ENCODE measurements around the gene GCLC. TPM values are rescaled to one million over a fixed set of nuclear protein-coding genes. Genes with fewer than 3 reads are reported as not detected.

GCLC gene
- polyA plus RNA-seq, 3 donors: 6.4 to 15.7 (median 10.1) TPM

DNA sequence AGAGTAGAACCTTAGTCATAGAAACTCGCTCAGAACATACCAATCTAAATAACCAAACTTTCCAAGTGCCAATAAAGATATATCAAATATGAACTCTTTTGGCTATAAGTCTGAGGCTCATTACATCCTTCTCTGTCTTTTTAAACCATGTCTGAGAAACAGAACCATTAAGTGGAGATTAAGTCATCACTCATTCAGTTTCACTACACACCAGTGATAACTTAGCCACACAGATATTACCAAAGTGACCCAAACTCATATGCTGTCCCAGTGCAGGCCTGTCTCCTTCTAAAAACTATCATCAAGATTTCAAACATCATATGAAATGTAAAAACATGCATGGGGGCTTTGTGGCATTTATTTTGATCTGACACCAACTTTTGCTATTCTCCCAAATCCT is 12.0 kb downstream of the GCLC start:
- Histone ChIP-seq H3K4me3 (replicated peaks in 1 of 3; ENCODE audit: low read depth in 2 of 3, low read length in 3 of 3) (no peak overlapping the region), H3K27me3 (ENCODE audit: control insufficient read depth in 2 of 2, insufficient read depth in 2 of 2, low read length in 2 of 2) (no peaks in the 10 kb centered on the region), H3K4me1 (ENCODE audit: control insufficient read depth in 1 of 2, insufficient read depth in 2 of 2, low read length in 2 of 2) (peaks cover 17 to 19% of the 10 kb centered on the region in 2 donors), H3K36me3 (replicated peaks in 1 of 2; ENCODE audit: control insufficient read depth in 1 of 2, insufficient read depth in 2 of 2, low read length in 2 of 2) (no peaks in the 10 kb centered on the region), H3K9ac (ENCODE audit: insufficient read depth, low read length, poor library complexity, severe bottlenecking) (no peak overlapping the region), H3K4me2 (replicated peaks; ENCODE audit: extremely low read depth, low read length, poor library complexity, severe bottlenecking) (no peak overlapping the region), H2AFZ (ENCODE audit: insufficient read depth, low read depth, low read length, poor library complexity, severe bottlenecking) (no peak overlapping the region), H3K79me2 (ENCODE audit: insufficient read depth, low read length) (peaks cover 87% of the 10 kb centered on the region), H3K9me3 (replicated peaks in 1 of 2; ENCODE audit: control insufficient read depth in 1 of 2, insufficient read depth in 1 of 2, low read length in 2 of 2) (no peaks in the 10 kb centered on the region), H3K27ac (ENCODE audit: low read depth in 1 of 2, low read length in 2 of 2) (no peak overlapping the region), H4K20me1 (ENCODE audit: insufficient read depth, low read length) (peaks cover 29% of the 10 kb centered on the region)
- intact Hi-C loops (cut with micrococcal nuclease): no loop called here
- WGBS (ENCODE audit: insufficient coverage): 100% methylated on average over 1 of the region's 1 CpG
- no peak for DNase-seq
- Mint-ChIP-seq H3K27ac (peak overlapping the region in 2 of 7 donors; percentile 63 to 82), H3K4me3 (no peak overlapping the region), H3K36me3 (peaks cover 5 to 19% of the 10 kb centered on the region in 2 donors), H3K9me3 (peaks cover 2 to 8% (median 5%) of the 10 kb centered on the region in 7 donors), H3K27me3 (ENCODE audit: low read depth in 3 of 3) (no peaks in the 10 kb centered on the region), H3K4me1 (peaks cover 32% of the 10 kb centered on the region)
- TF ChIP-seq, protein P1, sequence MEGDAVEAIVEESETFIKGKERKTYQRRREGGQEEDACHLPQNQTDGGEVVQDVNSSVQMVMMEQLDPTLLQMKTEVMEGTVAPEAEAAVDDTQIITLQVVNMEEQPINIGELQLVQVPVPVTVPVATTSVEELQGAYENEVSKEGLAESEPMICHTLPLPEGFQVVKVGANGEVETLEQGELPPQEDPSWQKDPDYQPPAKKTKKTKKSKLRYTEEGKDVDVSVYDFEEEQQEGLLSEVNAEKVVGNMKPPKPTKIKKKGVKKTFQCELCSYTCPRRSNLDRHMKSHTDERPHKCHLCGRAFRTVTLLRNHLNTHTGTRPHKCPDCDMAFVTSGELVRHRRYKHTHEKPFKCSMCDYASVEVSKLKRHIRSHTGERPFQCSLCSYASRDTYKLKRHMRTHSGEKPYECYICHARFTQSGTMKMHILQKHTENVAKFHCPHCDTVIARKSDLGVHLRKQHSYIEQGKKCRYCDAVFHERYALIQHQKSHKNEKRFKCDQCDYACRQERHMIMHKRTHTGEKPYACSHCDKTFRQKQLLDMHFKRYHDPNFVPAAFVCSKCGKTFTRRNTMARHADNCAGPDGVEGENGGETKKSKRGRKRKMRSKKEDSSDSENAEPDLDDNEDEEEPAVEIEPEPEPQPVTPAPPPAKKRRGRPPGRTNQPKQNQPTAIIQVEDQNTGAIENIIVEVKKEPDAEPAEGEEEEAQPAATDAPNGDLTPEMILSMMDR (IDR thresholded peaks at IDR 0.05): no peak

DNA sequence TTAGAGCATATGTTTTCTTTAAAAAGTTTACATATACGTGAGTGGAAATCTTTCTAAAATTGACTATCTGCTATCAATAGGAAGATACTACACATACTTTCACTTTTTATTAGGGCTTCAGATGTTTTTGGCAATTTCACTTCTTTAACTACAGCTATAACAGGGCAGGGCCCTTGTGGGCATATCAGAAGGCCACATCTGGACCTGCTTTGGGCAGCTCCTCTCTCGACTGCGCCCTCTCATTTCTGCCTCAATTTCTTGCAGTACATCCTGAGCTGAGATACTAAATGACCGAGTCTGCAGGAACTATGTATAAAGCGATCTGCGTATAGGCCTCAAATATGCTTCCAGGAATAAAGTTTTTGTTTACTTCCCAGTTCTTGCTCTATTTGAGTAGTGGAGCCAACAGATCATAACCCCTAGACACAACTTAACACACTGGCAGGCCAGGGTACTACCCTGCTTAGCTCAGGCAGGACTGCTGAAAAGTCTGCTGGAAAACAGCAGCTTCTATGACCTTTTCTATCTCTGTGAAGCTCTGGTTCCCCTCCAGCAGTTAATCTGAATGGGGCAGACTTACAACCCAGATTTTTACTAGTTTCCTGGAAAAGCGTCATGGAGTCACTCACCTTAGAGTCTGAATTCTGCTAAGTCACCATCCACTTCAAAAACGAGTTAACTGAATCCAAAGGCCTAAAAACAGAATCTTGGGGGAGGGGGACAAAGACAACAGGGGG is 12.7 kb downstream of the GCLC start:
- Histone ChIP-seq H3K9me3 (replicated peaks in 1 of 2; ENCODE audit: control insufficient read depth in 1 of 2, insufficient read depth in 1 of 2, low read length in 2 of 2) (no peaks in the 10 kb centered on the region), H3K79me2 (ENCODE audit: insufficient read depth, low read length) (peaks cover 88% of the 10 kb centered on the region), H3K4me1 (ENCODE audit: control insufficient read depth in 1 of 2, insufficient read depth in 2 of 2, low read length in 2 of 2) (peaks cover 17 to 21% of the 10 kb centered on the region in 2 donors), H3K9ac (ENCODE audit: insufficient read depth, low read length, poor library complexity, severe bottlenecking) (peak overlapping the region; percentile 15), H3K36me3 (replicated peaks in 1 of 2; ENCODE audit: control insufficient read depth in 1 of 2, insufficient read depth in 2 of 2, low read length in 2 of 2) (no peaks in the 10 kb centered on the region), H3K27me3 (ENCODE audit: control insufficient read depth in 2 of 2, insufficient read depth in 2 of 2, low read length in 2 of 2) (no peaks in the 10 kb centered on the region), H3K27ac (ENCODE audit: low read depth in 1 of 2, low read length in 2 of 2) (peak overlapping the region in 1 of 2 donors; percentile 18), H3K4me3 (replicated peaks in 1 of 3; ENCODE audit: low read depth in 2 of 3, low read length in 3 of 3) (no peak overlapping the region), H3K4me2 (replicated peaks; ENCODE audit: extremely low read depth, low read length, poor library complexity, severe bottlenecking) (peak overlapping the region; percentile 26), H2AFZ (ENCODE audit: insufficient read depth, low read depth, low read length, poor library complexity, severe bottlenecking) (no peak overlapping the region), H4K20me1 (ENCODE audit: insufficient read depth, low read length) (peaks cover 32% of the 10 kb centered on the region)
- Mint-ChIP-seq H3K4me1 (peaks cover 37% of the 10 kb centered on the region), H3K27ac (peak overlapping the region in 3 of 7 donors; percentile 43 to 50 (median 48)), H3K27me3 (ENCODE audit: low read depth in 3 of 3) (no peaks in the 10 kb centered on the region), H3K4me3 (peak overlapping the region; percentile 11 to 74), H3K9me3 (peaks cover 2 to 8% (median 5%) of the 10 kb centered on the region in 7 donors), H3K36me3 (peaks cover 5 to 19% of the 10 kb centered on the region in 2 donors)
- WGBS (ENCODE audit: insufficient coverage): 39% methylated on average over 4 of the region's 8 CpGs
- TF ChIP-seq, protein P1 (IDR thresholded peaks at IDR 0.05): no peak
- intact Hi-C loops (cut with micrococcal nuclease): no loop called here
- no peak for DNase-seq
